KOPT-K1 (cell line): ENCODE measurements around the gene ROBO4.

Experiments used
- H3K27ac ChIP-seq: fragments of 200-600 bp; sonication (generic); 2 replicates; pipeline ENCODE4 v1.5.1; 2016; ENCODE audit warnings: antibody characterized with exemption, mild to moderate bottlenecking, low read depth, low read length; ENCODE audit not compliant: poor library complexity, severe bottlenecking
- H3K36me3 ChIP-seq: fragments of 200-600 bp; sonication (generic); 2 replicates; pipeline ENCODE4 v1.5.1; 2017; ENCODE audit warnings: antibody characterized with exemption, mild to moderate bottlenecking, low read length, moderate library complexity; ENCODE audit not compliant: insufficient read depth
- H3K9me3 ChIP-seq: fragments of 200-600 bp; sonication (generic); 2 replicates; pipeline ENCODE4 v1.5.1; 2017; ENCODE audit warnings: antibody characterized with exemption, low read length, mild to moderate bottlenecking; ENCODE audit not compliant: insufficient read depth, poor library complexity, severe bottlenecking

The ROBO4 gene

DNA sequence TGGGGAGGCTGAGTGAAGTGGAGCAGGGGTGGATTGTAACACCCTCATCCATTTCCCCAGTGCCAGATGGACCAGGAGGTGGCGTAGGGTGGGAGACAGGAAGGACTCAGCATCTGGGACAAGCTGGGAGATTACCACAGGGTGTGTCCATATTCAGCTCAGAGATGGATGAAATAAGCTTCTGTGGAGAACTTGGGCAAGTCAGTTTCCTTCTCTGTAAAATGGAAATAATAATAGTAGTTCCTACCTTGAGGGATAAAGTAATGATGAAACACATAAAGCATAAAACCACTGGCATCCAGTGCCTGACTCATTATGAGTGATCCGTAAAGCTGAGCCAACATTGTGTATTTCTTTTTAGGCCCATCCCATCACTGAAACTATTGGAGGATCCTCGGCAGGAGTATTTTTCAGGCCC lies 607 bp upstream of the ROBO4 start:
- no peak overlapping the region for H3K27ac ChIP-seq
- no peaks in the 10 kb centered on the region for H3K9me3 ChIP-seq
- no peaks in the 10 kb centered on the region for H3K36me3 ChIP-seq

DNA sequence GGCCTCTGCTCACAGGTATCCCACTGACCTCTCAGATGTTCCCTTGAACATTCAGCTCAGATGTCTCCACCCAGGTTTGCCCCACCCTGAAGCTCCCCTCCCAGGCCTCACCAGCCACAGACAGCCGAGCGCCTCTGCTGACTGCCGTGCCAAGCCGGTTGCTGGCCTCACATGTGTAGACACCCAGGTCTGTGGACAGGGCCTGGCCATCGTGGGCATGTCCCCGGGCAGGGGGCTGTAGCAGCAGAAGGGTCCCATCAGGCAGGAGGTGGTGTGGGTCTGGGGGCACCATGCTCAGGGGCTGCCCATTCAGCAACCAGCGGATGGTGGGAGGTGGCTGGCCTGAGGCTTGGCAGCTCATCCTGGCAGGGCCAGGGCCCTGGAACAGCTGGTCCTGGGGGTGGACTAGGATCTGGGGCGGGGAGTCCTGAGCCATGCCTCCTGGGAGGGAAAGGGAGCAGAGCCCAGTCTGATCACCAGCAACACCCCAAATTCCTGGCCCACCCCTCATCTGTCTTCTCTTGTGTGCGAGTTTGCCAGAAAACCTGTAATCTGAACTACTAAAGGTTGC lies 759 bp downstream of the ROBO4 start:
- Histone ChIP-seq H3K36me3 (no peaks in the 10 kb centered on the region), H3K9me3 (no peaks in the 10 kb centered on the region), H3K27ac (no peak overlapping the region)

DNA sequence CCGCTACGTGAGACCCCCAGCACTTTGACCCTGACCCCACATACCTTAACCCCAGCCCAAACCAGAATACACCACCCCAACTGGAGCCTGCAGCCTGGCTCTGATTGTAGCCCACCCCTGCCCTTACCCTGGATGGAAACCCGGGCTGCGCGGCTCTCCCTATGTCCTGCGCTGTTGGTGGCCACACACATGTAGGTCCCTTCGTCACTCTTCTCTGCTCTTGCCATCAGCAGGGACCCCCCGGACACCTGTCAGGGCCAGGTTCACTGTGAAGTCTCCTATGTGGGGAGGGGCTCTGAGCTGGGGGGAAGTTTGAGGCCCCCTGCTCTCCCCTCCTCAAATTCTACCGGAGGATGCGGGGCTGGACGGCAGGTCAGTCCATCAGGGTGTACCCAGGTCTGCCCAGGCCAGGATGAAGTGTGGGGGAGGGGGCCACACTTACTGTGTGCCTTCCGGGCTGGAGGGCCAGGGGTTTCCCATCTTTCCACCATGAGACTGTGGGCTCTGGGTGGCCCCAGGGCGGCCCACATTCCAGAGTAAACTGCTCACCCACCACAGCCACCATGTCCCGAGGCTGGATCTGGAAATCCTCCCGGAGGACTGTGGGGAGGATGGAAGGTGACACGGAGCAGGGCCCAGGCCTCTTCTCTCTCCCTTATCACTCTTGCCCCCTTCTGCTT lies 1.5 kb downstream of the ROBO4 start:
- Histone ChIP-seq H3K27ac (no peak overlapping the region), H3K9me3 (no peaks in the 10 kb centered on the region), H3K36me3 (no peaks in the 10 kb centered on the region)

DNA sequence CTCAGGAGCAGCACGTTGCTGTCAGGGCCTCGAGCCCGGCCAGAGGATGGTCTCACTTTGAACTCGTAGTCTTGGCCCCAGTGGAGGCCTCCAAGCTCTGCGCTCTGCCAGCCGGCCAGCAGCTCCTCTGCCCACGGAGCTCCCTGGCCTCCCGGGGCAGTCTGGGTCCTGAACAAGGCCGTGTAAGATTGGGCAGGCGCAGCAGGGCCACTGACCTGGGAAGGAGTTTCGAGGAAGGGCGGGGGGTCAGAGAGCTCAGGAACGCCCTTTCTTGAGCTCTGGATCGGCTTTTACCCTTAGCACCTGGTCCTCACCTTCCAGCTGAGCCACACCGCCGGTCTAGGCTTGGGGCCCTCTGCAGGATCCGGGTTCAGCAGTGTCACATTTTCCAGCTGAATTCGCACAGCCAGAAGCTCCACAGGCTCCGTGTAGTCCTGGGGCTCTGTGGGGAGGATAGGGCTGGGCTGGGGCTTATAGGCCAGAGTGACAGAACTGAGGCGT lies 2.1 kb downstream of the ROBO4 start:
- H3K9me3 ChIP-seq = no peaks in the 10 kb centered on the region
- no peaks in the 10 kb centered on the region for H3K36me3 ChIP-seq
- H3K27ac ChIP-seq = no peak overlapping the region

DNA sequence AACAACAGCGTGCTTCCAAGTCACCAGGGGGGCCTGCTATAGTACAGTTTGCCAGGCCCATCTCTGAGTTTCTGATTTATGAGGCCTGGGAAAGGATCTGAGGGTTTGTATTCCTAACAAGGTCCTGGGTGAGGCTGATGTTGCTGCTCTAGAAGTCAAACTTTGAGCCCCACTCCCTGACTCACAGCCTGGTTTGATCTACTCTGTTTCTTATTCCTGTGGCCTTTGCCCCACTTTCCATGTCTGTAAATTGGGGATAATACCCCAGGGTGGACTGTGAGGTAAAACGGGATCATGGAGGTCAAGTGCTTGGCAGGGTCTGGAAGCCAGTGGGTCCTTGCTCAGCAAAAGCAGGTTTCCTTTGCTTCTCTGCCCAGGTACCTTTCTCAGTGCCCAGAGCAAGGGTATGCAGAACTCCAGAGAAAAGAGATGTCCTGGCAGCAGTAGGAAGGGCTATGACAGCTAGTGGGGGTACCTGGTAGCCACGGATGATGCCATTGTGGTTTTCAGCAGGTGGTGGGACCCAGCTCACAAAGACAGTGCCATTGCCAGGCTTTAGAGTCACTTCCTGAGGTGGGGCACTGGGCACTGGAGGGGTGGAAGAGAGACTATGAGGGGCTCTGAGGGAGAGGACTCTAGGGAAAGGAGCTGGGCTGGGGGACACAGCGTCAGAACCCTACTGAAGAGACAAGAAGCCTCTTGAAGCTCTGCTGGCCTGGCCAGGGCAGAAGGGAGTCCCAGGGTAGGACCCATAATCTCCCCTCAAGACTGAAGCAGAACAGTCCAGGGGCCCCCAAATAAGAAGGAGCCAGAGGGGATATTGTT lies 2.8 kb downstream of the ROBO4 start:
- Histone ChIP-seq H3K36me3 (no peaks in the 10 kb centered on the region), H3K9me3 (no peaks in the 10 kb centered on the region), H3K27ac (no peak overlapping the region)

DNA sequence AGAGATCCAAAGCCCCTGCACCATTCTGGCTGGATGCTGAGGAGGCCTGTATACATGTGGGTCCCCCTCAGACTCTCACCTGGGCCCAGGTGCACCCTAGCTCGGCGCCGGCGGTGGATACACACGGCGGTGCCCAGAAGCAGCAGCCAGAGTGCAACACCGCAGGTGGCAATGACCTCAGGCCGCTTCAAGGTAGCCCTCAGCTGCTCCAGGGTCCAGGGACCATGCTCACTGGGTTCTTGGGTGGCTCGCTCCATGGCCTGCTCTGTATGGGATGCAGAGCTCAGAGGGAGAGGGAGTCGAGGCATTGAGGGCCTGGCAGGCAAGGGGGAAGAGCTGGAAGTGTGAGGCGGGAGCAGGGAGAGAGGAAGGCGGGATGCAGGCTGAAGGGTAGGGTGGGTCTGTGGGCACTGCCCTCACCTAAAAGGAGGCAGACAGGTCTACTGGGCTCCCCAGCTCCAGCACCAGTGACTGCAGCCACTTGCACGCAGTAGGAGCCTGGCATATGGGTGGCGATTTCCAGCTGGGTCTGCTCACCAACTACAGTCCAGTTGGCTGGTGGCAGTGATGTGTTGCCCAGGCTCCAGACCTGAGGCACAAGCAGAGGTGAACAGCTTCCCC lies 3.8 kb downstream of the ROBO4 start:
- Histone ChIP-seq H3K27ac (no peak overlapping the region), H3K36me3 (no peaks in the 10 kb centered on the region), H3K9me3 (no peaks in the 10 kb centered on the region)

DNA sequence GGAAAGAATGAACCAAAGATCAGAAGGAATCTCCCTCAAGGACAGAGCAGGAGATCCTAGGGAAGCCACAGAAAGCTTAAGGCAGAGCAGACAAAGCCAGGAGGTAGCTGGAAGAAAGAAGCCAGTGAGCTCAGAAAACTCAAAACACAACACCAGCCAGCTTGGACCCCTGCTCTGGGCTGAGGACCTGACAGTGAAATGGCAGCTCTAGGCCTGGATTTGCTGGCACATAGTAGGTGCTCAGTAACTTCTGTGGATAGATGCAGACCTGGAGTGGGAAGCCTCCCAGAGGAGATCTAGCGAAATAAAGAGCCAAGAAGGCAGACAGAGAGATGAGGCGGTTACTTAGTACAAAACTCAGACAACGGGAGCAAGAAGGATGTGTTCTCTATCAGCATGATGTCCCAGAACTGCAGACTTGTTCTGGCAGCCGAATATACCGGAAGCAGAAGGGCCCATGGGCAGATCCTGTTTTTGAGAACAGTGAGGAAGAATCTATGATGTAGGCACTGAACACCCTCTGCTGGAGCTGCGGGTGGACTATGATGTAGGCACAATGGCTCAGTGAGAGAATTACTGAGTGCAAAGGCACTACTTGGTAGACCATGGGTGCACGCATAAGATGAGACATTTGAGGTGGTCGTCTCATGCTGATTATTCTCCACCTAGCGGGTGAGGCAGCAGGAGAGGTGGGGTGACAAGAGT lies 4.8 kb downstream of the ROBO4 start:
- Histone ChIP-seq H3K27ac (no peak overlapping the region), H3K9me3 (no peaks in the 10 kb centered on the region), H3K36me3 (no peaks in the 10 kb centered on the region)

DNA sequence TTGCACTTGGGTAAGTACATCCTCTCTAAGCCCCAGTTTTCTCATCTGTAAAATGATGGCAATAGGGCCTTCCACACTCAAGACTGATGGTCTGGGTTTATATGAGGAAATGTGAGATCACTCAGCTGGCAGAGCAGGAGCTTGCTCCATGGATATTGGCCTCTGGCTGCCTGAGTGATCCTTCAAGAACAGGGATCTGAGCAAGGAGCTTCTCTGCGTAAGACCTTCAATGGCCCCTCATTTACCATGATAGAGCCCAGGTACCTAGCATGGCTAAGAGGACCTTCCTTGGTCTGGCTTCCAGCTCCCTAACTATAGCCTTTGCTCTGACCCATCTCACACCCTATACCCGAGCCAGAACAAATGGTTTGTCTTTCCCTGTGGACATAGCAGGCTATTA lies 5.5 kb downstream of the ROBO4 start:
- H3K36me3 ChIP-seq = no peaks in the 10 kb centered on the region
- no peak overlapping the region for H3K27ac ChIP-seq

DNA sequence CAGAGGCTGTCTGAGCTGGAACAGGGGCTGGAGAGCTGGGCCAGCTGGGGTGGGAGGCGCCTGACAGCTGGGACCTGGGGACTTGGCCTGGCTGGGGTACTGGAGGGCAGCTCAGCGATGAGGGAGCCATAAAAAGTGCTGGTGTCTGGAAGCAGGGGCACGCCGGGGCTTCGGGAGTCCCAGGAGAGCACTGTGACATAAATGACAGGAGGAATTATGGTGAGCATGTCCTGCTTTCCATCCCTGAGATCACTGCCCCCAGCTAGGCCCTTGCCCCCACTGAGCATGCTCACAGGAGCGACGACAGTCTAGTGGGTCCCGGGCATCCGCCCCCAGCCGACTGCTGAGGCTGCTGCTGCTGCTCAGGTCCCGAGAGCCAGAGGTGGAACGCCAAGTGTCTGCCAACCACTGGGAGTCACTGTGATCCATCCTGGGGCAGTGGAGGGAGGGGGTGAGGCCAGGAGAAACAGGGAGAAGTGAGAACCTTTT lies 6.2 kb downstream of the ROBO4 start:
- Histone ChIP-seq H3K9me3 (no peaks in the 10 kb centered on the region), H3K27ac (no peak overlapping the region)

More for the DNA sequence above, 5.5 kb downstream of the ROBO4 start:
- H3K9me3 ChIP-seq = no peaks in the 10 kb centered on the region

DNA sequence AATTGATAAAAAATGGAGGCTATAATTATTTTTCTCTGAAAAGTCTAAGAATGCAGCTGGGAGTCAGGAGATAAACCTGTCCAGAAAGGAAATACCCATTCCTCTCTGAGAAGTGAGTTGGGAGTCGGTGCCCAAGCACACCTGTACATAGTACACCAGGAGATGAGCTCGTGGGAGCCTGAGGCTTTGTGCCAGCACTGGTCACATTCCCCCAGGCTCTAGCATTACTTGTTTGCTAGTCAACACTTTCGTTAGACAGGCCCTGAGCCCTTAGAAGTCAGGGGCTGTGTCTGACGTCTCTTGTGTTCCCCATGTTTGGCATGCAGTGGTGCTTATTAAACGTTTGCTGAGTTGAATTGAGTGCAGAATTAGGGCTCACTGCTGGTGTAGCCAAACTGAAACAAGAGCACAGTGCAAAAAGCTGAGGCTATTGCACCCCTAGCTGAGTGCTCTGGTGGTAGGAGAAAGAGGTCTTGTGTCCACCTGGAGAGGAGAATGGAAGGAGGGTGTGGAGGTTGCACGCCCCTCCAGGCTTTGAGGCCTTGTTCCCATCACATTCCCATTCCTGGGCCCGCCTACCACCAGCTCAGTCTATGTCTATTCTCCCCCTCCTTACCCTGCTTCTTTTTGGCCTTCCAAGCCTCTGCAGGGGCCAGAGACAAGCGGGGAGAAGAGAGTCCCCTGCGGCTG lies 6.8 kb downstream of the ROBO4 start:
- no peak overlapping the region for H3K27ac ChIP-seq
- H3K36me3 ChIP-seq = no peaks in the 10 kb centered on the region
- H3K9me3 ChIP-seq = no peaks in the 10 kb centered on the region

More for the DNA sequence above, 6.2 kb downstream of the ROBO4 start:
- H3K36me3 ChIP-seq = no peaks in the 10 kb centered on the region

DNA sequence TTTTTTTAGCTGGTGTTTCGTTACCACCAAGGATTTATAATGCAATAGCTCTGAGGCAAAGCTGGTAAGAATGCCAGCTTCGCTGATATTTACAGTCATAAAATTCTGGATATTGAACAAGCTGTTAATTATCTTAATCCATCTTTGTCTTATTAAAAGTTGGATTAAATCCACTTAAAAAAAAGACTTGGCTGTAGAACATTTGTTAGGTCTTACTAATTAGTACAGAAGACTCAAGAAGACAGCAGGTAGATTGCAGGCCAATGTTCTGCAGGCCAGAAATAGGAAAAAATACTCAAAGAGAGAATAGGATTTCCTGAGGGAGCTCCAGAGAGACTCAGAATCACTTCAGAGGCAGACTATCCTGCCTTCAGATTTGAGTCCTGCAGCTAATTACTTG lies 7.5 kb downstream of the ROBO4 start:
- Histone ChIP-seq H3K9me3 (no peaks in the 10 kb centered on the region), H3K27ac (no peak overlapping the region)

DNA sequence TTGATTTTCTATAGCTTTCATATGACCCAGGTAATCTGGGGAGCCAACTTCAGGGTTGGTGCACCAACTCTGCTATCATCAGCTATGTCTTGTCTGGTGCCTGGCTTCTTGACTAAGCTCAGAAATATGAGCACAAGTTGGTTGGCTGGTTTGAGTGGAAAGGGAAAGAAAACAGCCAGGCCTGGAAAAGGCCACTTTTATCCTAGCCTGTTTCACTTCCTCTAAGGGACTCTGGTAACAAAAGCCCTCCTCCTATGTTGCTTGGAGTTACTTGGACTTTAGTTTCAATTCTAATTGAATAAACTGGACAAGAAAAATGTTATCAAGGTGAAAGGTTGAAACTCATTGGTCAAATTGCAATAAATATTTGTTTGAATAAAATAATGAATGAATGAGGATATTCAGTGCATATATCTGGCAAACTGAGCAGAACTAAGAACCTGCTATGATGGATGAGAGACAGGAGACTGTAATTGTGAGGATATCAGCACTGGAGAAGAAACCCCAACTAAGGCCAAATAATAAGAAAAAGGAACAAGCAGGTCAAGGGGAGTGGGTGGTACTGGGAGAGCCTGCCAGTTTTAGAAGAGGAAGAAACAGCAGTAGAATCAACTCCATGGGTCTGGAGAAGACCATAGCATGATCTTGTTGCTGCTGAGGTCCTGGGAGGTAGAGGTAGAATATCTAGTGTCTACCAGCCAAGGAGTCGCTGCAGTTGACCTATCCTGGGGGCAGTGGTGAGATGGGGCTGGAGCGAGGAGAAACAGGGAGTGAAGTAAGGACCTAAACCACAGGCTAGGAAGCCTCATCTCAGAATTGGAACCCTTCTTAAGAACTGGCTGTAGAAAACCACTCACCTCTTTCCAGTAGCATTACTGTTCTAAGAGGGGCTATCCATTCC lies 8.2 kb downstream of the ROBO4 start:
- H3K9me3 ChIP-seq = no peaks in the 10 kb centered on the region
- no peak overlapping the region for H3K27ac ChIP-seq
- H3K36me3 ChIP-seq = no peaks in the 10 kb centered on the region

More for the DNA sequence above, 7.5 kb downstream of the ROBO4 start:
- H3K36me3 ChIP-seq = no peaks in the 10 kb centered on the region

DNA sequence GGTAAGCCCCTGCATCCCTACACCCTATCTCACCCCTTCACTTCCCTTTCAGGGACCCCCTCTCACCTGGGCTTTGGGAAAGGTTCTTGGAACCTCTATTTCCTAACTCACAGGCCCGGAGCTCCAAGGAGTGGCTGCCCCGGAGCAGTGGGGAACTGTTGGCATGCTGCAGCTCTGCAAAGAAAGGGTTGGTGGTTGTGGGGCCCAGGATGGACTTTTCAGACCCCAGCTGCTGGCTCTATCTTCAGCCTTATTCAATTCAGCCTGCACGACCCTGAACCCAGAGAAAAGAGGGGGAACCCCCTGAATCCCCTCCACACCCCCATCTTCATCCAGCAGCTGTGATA lies 10.0 kb downstream of the ROBO4 start:
- Histone ChIP-seq H3K9me3 (no peaks in the 10 kb centered on the region), H3K27ac (no peak overlapping the region), H3K36me3 (no peaks in the 10 kb centered on the region)
